ENCODE data around the gene DNAJB14.

The DNAJB14 gene

GRCh38 chr4:99943904-99944437, 2.4 kb downstream of the DNAJB14 start:
- DNase-seq = no peak

- DNase-seq = no peak
Observed at GRCh38 chr4:99938243-99938753, 8.1 kb downstream of the DNAJB14 start.

- no peak for DNase-seq
Observed at GRCh38 chr4:99934891-99935290, 11.5 kb downstream of the DNAJB14 start.

GRCh38 chr4:99927566-99927965, 18.9 kb downstream of the DNAJB14 start:
- no peak for DNase-seq

GRCh38 chr4:99921174-99921573, 25.2 kb downstream of the DNAJB14 start:
- no peak for DNase-seq

- DNase-seq = no peak
Observed at GRCh38 chr4:99918656-99919055, 27.8 kb downstream of the DNAJB14 start.

- DNase-seq = no peak
Observed at GRCh38 chr4:99917575-99917974, 28.8 kb downstream of the DNAJB14 start.

- no peak for DNase-seq
Observed at GRCh38 chr4:99915449-99915848, 31.0 kb downstream of the DNAJB14 start.

GRCh38 chr4:99894998-99895397, 51.4 kb downstream of the DNAJB14 start:
- no peak for DNase-seq

- DNase-seq = peak; percentile 94 to 97
Observed at GRCh38 chr4:99894161-99894997, 52.0 kb downstream of the DNAJB14 start, which contains the start of gene LAMTOR3. LAMTOR3 (minus strand) TSS chr4:99894427; CDS start chr4:99893963, 464 bp downstream.

GRCh38 chr4:99893839-99894160, 52.6 kb downstream of the DNAJB14 start:
- DNase-seq = no peak

GRCh38 chr4:99893029-99893428, 53.4 kb downstream of the DNAJB14 start:
- DNase-seq = no peak

- DNase-seq = no peak
Observed at GRCh38 chr4:99891351-99891750, 55.1 kb downstream of the DNAJB14 start.

- no peak for DNase-seq
Observed at GRCh38 chr4:99887837-99888236, 58.6 kb downstream of the DNAJB14 start.

GRCh38 chr4:99886146-99886545, 60.3 kb downstream of the DNAJB14 start:
- DNase-seq = no peak

GRCh38 chr4:99885687-99886086, 60.7 kb downstream of the DNAJB14 start:
- DNase-seq = no peak

GRCh38 chr4:99885063-99885664, 61.3 kb downstream of the DNAJB14 start:
- DNase-seq = peak; percentile 64 to 81

GRCh38 chr4:99879458-99879857, 67.0 kb downstream of the DNAJB14 start:
- no peak for DNase-seq

- no peak for DNase-seq
Observed at GRCh38 chr4:99878604-99879003, 67.8 kb downstream of the DNAJB14 start.

GRCh38 chr4:99876946-99877345, 69.5 kb downstream of the DNAJB14 start:
- no peak for DNase-seq

- no peak for DNase-seq
Observed at GRCh38 chr4:99875071-99875470, 71.3 kb downstream of the DNAJB14 start.

GRCh38 chr4:99872570-99872969, 73.8 kb downstream of the DNAJB14 start:
- no peak for DNase-seq

- no peak for DNase-seq
Observed at GRCh38 chr4:99868126-99868596, 78.3 kb downstream of the DNAJB14 start.

GRCh38 chr4:99863804-99864203, 82.6 kb downstream of the DNAJB14 start:
- DNase-seq = no peak

All from Kasumi-1 (cell line).